Choroid plexus epithelial cell (primary cell): Measurements from ENCODE around the gene DAPK1.
A peak's percentile ranks its signal among the peaks of the same experiment; 100 is the strongest.

ENCODE experiments used
- DNase-seq: peaks from one replicate; pipeline ENCODE4 v3.0.0-alpha.2; 2010; ENCODE audit warnings: low read depth
- H3K4me3 ChIP-seq: 2 replicates; pipeline ENCODE4 v1.5.1; 2011; ENCODE audit warnings: low read depth, mild to moderate bottlenecking, control low read depth, low read length, moderate library complexity
- TF ChIP-seq, protein P1 (sequence below): conservative IDR thresholded peaks from 2 replicates; pipeline ENCODE4 v1.5.1; 2011; ENCODE audit warnings: low read depth, mild to moderate bottlenecking, control low read depth, inconsistent platforms, low read length, moderate library complexity

DAPK1 gene

DNA sequence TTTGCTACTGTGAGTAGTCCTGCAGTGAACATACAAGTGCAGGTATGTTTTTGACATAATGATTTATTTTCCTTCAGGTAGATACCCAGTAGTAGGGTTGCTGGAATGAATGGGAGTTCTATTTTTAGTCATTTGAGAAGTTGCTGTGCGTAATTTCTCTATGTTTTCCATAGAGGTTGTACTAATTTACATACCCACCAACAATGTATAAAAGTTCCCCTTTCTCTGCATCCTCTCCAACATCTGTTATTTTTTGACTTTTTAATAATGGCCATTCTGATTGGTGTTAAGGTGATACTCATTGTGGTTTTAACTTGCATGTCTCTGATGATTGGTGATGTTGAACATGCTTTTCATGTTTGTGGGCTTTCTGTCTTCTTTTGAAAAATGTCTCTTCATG, 163.6 kb downstream of the DAPK1 start:
- TF ChIP-seq, protein P1, sequence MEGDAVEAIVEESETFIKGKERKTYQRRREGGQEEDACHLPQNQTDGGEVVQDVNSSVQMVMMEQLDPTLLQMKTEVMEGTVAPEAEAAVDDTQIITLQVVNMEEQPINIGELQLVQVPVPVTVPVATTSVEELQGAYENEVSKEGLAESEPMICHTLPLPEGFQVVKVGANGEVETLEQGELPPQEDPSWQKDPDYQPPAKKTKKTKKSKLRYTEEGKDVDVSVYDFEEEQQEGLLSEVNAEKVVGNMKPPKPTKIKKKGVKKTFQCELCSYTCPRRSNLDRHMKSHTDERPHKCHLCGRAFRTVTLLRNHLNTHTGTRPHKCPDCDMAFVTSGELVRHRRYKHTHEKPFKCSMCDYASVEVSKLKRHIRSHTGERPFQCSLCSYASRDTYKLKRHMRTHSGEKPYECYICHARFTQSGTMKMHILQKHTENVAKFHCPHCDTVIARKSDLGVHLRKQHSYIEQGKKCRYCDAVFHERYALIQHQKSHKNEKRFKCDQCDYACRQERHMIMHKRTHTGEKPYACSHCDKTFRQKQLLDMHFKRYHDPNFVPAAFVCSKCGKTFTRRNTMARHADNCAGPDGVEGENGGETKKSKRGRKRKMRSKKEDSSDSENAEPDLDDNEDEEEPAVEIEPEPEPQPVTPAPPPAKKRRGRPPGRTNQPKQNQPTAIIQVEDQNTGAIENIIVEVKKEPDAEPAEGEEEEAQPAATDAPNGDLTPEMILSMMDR, result no peak
- DNase-seq, result no peak
- H3K4me3 ChIP-seq, result no peak overlapping the region

DNA sequence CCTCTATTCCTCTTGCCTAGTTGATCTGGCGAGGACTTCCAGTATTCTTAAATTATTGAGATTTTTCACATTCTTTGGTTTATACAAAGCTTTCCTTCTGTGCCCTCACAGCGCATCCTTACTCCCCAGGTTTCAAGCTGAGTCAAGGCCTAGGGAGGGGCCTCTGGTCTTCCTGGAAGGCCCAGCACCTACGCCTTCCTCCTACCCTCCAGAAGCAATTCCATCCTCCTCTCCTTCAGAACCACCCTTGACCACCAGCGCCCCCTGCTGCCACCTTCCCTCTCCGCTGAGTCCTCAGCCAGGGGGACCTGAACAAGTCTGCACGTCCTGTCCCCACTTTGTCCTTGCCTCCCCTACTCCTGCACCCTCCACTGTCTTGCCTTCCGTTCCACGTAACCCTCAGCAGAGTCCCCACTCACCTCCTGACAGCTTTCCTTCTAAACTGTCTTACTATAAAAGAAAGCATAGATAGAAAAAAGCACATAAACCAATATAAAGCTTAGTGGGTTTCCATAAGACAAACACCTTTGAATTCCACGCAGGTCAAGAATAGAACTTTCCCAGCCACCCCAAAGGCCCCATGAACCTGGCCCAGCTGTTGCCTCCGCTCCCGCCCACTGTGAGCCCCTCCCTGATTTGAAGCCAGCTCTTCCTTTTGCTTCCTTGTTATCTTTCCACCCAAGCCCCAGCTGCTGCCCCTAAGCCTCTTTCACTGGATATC, 165.3 kb downstream of the DAPK1 start:
- peak; percentile 87 for DNase-seq
- TF ChIP-seq, protein P1, result peak; percentile 97
- no peak overlapping the region for H3K4me3 ChIP-seq

DNA sequence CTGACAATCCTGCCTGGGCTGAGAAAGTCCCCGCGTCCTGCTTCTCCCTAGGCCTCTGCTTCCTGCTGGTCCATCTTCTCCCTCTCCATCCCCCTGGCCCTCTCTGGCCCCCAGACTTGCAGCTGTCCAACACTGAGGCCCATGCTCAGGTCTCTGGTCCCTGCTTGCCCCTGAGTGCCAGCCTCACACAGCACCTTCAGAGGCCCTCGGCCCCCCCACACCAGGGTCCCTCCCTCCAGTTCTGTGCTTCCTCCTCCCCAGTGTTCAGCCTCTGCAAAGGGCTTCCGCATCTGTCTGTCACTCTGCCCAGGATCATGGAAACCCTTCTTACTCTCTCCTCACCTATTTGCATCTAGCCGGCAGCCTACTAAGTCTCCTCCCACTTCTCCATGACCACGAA, 165.9 kb downstream of the DAPK1 start:
- TF ChIP-seq, protein P1, result no peak
- no peak for DNase-seq

DNA sequence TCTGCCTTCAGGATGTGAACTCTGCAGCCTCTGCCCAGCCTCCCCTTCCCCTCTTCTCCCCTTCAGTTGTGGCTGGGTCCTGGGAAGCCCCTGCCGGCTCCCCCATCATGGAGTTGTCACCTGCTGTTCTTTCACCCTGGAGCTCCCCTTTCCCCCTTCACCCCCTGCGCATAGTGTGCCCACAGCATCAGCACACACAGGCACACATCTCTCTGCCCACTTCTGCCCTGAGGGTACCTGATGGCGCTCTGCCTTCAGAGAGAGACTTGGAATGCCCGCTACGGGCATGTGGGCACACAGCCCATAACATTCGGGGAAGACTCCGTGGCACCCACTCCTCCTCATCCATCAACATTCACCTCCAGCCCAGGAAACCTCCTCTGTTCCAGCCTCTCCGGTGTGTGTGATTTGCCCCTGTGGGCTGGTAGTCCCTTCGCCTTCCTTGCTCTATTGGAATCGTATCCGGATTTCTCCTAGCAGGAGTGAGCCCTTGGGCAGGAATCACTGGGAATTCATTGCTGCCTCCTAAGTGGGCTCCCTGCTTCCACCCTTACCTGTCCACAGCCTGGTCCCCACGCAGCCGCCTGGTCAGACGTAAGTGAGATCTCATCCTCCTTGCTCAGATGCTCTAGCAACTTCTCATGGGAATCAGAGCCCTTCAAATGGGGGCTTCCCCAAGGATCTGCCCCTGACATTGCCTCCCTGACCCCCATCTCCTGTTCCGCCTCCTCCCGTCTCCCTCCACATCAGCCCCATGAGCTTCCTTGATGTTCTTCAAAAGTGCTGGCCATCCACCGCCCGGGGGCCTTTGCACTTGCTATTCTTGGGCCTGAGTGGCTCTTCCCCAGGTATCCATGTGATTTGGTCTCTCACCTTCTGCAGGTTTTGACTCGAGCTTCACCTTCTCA, 166.7 kb downstream of the DAPK1 start:
- TF ChIP-seq, protein P1, result no peak
- no peak for DNase-seq
- H3K4me3 ChIP-seq, result no peak overlapping the region

More for the DNA sequence above, 165.9 kb downstream of the DAPK1 start:
- H3K4me3 ChIP-seq, result no peak overlapping the region

DNA sequence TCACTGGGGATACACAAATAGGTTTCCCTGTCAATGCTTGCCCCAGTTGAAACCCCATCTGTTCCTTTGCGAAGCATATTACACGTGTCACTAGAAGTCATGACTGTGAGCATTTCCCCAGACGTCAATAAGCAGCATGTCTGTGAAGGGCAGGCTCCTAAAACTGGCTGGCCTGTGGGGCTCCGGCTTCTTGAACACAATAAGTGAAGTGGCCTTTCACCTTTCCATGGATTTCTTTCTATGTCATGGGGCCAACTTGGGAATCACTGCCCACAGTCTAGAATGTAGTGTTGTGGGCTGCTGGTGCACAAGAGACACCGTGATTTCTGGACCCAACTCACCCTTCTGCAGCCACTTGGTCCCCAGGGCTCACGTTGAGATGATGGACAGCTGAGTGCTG, 167.8 kb downstream of the DAPK1 start:
- DNase-seq, result no peak
- H3K4me3 ChIP-seq, result no peak overlapping the region
- TF ChIP-seq, protein P1, result no peak

DNA sequence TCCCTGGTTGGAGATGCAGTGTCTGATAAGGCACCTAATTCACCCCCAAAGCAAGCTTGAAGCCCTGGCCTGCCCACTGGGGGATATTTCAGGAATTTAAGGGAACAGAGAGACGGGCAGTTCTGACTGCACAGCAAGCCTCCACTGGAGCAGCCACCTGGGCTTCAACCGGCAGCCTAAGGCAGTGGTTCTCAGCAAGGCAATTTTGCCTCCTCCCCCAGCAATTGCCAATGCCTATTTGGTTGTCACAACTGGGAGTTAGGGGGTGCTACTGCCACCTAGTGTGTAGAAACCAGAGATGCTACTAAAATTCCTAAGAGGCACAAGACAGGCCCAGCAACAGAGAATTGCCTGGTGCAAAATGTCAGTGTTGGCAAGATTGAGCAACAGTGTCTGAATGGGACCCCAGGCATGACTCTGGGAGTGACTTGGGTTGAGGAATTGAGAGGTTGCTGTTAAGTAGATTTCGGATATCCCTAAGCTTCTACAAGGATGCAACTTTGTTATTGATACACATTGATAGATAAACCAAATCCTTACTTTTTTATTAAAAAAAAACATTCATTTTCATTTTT, 169.6 kb downstream of the DAPK1 start:
- TF ChIP-seq, protein P1, result peak; percentile 34
- H3K4me3 ChIP-seq, result no peak overlapping the region
- DNase-seq, result no peak
